K562 (cell line): ENCODE results near the gene HMG20B. TPM values are rescaled to one million over a fixed set of nuclear protein-coding genes. Genes with fewer than 3 reads are reported as not detected.

Experiments used
- ARID4B ChIP-seq: sonication (generic); formaldehyde crosslinking; IDR thresholded peaks from 2 replicates; pipeline ENCODE4 v1.8.0; 2022; ENCODE audit warnings: mild to moderate bottlenecking, missing genetic modification reagents
- BRCA1 ChIP-seq, 2 experiments: fragments of 450-650 bp in 1 of 2; sonication (generic) in 1 of 2; formaldehyde crosslinking in 1 of 2; IDR thresholded peaks; 2 replicates each; pipeline versions ENCODE4 v1.5.0 to v1.6.1; 2017 to 2020; ENCODE audit warnings: mild to moderate bottlenecking in 1 of 2, missing genetic modification reagents in 1 of 2
- CBFA2T2 ChIP-seq: fragments of 450-650 bp; conservative IDR thresholded peaks from 2 replicates; pipeline ENCODE4 v1.6.1; 2017; ENCODE audit warnings: mild to moderate bottlenecking
- CBFA2T3 ChIP-seq: fragments of 450-650 bp; IDR thresholded peaks from 2 replicates; pipeline ENCODE4 v1.6.1; 2017
- CBX5 ChIP-seq: IDR thresholded peaks from 2 replicates; pipeline ENCODE4 v1.6.1; 2014; ENCODE audit warnings: low read depth, borderline replicate concordance
- EHMT2 ChIP-seq: fragments of 450-650 bp; IDR thresholded peaks from 2 replicates; pipeline ENCODE4 v1.6.1; 2018; ENCODE audit warnings: antibody characterized with exemption
- EP400 ChIP-seq: fragments of 450-650 bp; IDR thresholded peaks from 2 replicates; pipeline ENCODE4 v1.6.1; 2017; ENCODE audit warnings: antibody characterized with exemption, mild to moderate bottlenecking, moderate library complexity
- FOXA1 ChIP-seq: fragments of 450-650 bp; IDR thresholded peaks from 2 replicates; pipeline ENCODE4 v1.6.1; 2016; ENCODE audit warnings: mild to moderate bottlenecking, borderline replicate concordance
- HDAC1 ChIP-seq, 2 experiments: fragments of 450-650 bp; IDR thresholded peaks; 2 replicates each; pipeline ENCODE4 v1.6.1; 2016 to 2017; ENCODE audit warnings: inconsistent platforms in 1 of 2, mild to moderate bottlenecking in 1 of 2, moderate library complexity in 1 of 2
- HLTF ChIP-seq: fragments of 450-650 bp; IDR thresholded peaks from 2 replicates; pipeline ENCODE4 v1.6.1; 2016
- HMG20B ChIP-seq: fragments of 250-450 bp; sonication (Bioruptor Pico); IDR thresholded peaks from 2 replicates; pipeline ENCODE4 v1.5.0; 2021; ENCODE audit warnings: mild to moderate bottlenecking
- JUN ChIP-seq, 2 experiments: sonication (generic) in 1 of 2; formaldehyde crosslinking in 1 of 2; IDR thresholded peaks; 2 replicates each; pipeline versions ENCODE4 v1.6.1 to v1.8.0; 2012 to 2022; ENCODE audit warnings: borderline replicate concordance in 2 of 2, mild to moderate bottlenecking in 2 of 2, improper control_type of control experiment in 1 of 2, low read depth in 1 of 2, low read length in 1 of 2, missing genetic modification reagents in 1 of 2
- LARP7 ChIP-seq: fragments of 450-650 bp; IDR thresholded peaks from 2 replicates; pipeline ENCODE4 v1.6.1; 2016
- LEF1 ChIP-seq: fragments of 450-650 bp; IDR thresholded peaks from 2 replicates; pipeline ENCODE4 v1.6.1; 2016; ENCODE audit warnings: mild to moderate bottlenecking
- MECOM ChIP-seq: fragments of 250-450 bp; sonication (Bioruptor Pico); IDR thresholded peaks from 2 replicates; pipeline ENCODE4 v1.8.0; 2022; ENCODE audit warnings: inconsistent platforms
- MTF1 ChIP-seq: fragments of 250-450 bp; sonication (Bioruptor Pico); IDR thresholded peaks from 2 replicates; pipeline ENCODE4 v1.9.0; 2021; ENCODE audit warnings: moderate library complexity, mild to moderate bottlenecking, inconsistent platforms, borderline replicate concordance
- NBN ChIP-seq: fragments of 450-650 bp; IDR thresholded peaks from 2 replicates; pipeline ENCODE4 v1.6.1; 2016; ENCODE audit warnings: low read depth, mild to moderate bottlenecking
- PTBP1 ChIP-seq: fragments of 200-400 bp; formaldehyde crosslinking; IDR thresholded peaks from 2 replicates; pipeline ENCODE4 v1.6.1; 2017; ENCODE audit warnings: low read depth, low read length
- RAD21 ChIP-seq, 2 experiments: fragments of 250-450 bp in 1 of 2; fragments of 450-650 bp in 1 of 2; sonication (Bioruptor Pico) in 1 of 2; formaldehyde crosslinking in 1 of 2; IDR thresholded peaks in 1 of 2; conservative IDR thresholded peaks in 1 of 2; 2 replicates each; pipeline versions ENCODE4 v1.4.0 to v1.8.0; 2020 to 2022; ENCODE audit warnings: mild to moderate bottlenecking in 2 of 2, moderate library complexity in 1 of 2
- RUNX1 ChIP-seq: sonication (generic); IDR thresholded peaks from 2 replicates; pipeline ENCODE4 v1.6.1; 2016; ENCODE audit warnings: antibody characterized with exemption, low read depth
- SNIP1 ChIP-seq: fragments of 450-650 bp; IDR thresholded peaks from 2 replicates; pipeline ENCODE4 v1.7.1; 2017; ENCODE audit warnings: low read depth, mild to moderate bottlenecking
- TAF1 ChIP-seq: IDR thresholded peaks from 2 replicates; pipeline ENCODE4 v1.6.1; 2011; ENCODE audit warnings: mild to moderate bottlenecking, low read length, moderate library complexity; ENCODE audit not compliant: insufficient read depth, control insufficient read depth, severe bottlenecking; ENCODE audit errors: extremely low read depth
- ZBTB17 ChIP-seq: fragments of 450-650 bp; formaldehyde crosslinking; IDR thresholded peaks from 2 replicates; pipeline ENCODE4 v1.4.0; 2020; ENCODE audit warnings: mild to moderate bottlenecking
- ZNF124 ChIP-seq: sonication (generic); formaldehyde crosslinking; IDR thresholded peaks from 2 replicates; pipeline ENCODE4 v1.8.1; 2022; ENCODE audit warnings: missing genetic modification reagents
- ZNF263 ChIP-seq: sonication (generic); formaldehyde crosslinking; IDR thresholded peaks from 2 replicates; pipeline ENCODE4 v1.8.0; 2022; ENCODE audit warnings: mild to moderate bottlenecking, missing genetic modification reagents, borderline replicate concordance
- ZNF431 ChIP-seq: sonication (generic); formaldehyde crosslinking; IDR thresholded peaks from 2 replicates; pipeline ENCODE4 v1.8.0; 2022; ENCODE audit warnings: mild to moderate bottlenecking, missing genetic modification reagents
- ZNF696 ChIP-seq: fragments of 250-450 bp; sonication (Bioruptor Pico); conservative IDR thresholded peaks from 2 replicates; pipeline ENCODE4 v1.4.0; 2020; ENCODE audit warnings: mild to moderate bottlenecking, moderate library complexity
- polyA plus RNA-seq, 8 experiments: library from polyadenylated mRNA; depleted of rRNA in 4 of 8; stranded (reverse) in 5 of 8; unstranded in 3 of 8; fragments of >200 nt; fragmentation: Nextera tagmentation in 2 of 8; fragmentation: Illumina TruSeq in 1 of 8; extraction: Ambion mirVana in 2 of 8; extraction: Trizol in 1 of 8; gene quantifications; 2 replicates each; pipeline versions ENCODE4 v1.2.1 to v1.2.3, GENCODE V29; 2011 to 2014; ENCODE audit warnings: inconsistent platforms in 1 of 8, missing spikeins in 1 of 8
- total RNA-seq, 7 experiments: library from RNA; depleted of rRNA in 6 of 7; stranded (reverse); fragments of >200 nt in 6 of 7; fragmentation: Illumina TruSeq in 2 of 7; extraction: Trizol in 2 of 7; gene quantifications; 2 replicates each; pipeline versions ENCODE4 v1.2.1 to v1.2.3, GENCODE V29; 2011 to 2021; ENCODE audit warnings: low replicate concordance in 1 of 7
- TF ChIP-seq, protein P1 (sequence below), 2 experiments: fragments of 450-650 bp in 1 of 2; sonication (generic) in 1 of 2; formaldehyde crosslinking; conservative IDR thresholded peaks; 2 replicates each; pipeline versions ENCODE4 v1.4.0 to v1.8.1; 2020 to 2022; ENCODE audit warnings: mild to moderate bottlenecking in 1 of 2, missing genetic modification reagents in 1 of 2

Gene HMG20B
- total and polyA plus RNA-seq, 9 of the 15 experiments (the other 6 are each of a cell fraction or from before 2014, with no cell fraction given), result 0.35 to 172 (median 38.6) TPM

- TF ChIP-seq SNIP1, result no peak
- TF ChIP-seq EP400, result no peak; the same call in 1 of the 2 replicates
- TF ChIP-seq LEF1, result no peak
- peak; percentile 63; the same call in 1 of the 2 replicates for TF ChIP-seq NBN
- TF ChIP-seq FOXA1, result no peak
- TF ChIP-seq, protein P1, sequence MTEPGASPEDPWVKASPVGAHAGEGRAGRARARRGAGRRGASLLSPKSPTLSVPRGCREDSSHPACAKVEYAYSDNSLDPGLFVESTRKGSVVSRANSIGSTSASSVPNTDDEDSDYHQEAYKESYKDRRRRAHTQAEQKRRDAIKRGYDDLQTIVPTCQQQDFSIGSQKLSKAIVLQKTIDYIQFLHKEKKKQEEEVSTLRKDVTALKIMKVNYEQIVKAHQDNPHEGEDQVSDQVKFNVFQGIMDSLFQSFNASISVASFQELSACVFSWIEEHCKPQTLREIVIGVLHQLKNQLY (CRISPR knock-in tag; conservative IDR thresholded peaks at IDR 0.05), result 0 out of 4 replicates have a peak, but pooled peaks of 1 of the 2 experiments have one; percentile 9
- no peak for TF ChIP-seq ARID4B
- no peak for TF ChIP-seq RUNX1
- TF ChIP-seq CBFA2T3, result no peak
- no peak for TF ChIP-seq JUN (IDR thresholded peaks at IDR 0.05; ENCODE audit: borderline replicate concordance, low read depth, low read length)
- TF ChIP-seq JUN (CRISPR knock-in tag; IDR thresholded peaks at IDR 0.05; ENCODE audit: borderline replicate concordance), result no peak
- TF ChIP-seq ZNF431, result 0 out of 2 replicates have a peak, but pooled peaks have one; percentile 37
- no peak for TF ChIP-seq ZNF124 (CRISPR knock-in tag)
- TF ChIP-seq HDAC1 (IDR thresholded peaks at IDR 0.05), result peak in 1 of 2 experiments; percentile 25; a peak in 1 of 4 replicates
- no peak for TF ChIP-seq PTBP1
- TF ChIP-seq BRCA1 (IDR thresholded peaks at IDR 0.05), result no peak
- TF ChIP-seq BRCA1 (CRISPR knock-in tag; IDR thresholded peaks at IDR 0.05), result no peak
- no peak for TF ChIP-seq ZNF696
- no peak for TF ChIP-seq CBX5
- no peak for TF ChIP-seq MECOM (CRISPR knock-in tag)
- no peak for TF ChIP-seq ZBTB17 (CRISPR knock-in tag)
- TF ChIP-seq RAD21 (CRISPR knock-in tag; conservative IDR thresholded peaks at IDR 0.05 in 1 of 2, IDR thresholded peaks at IDR 0.05 in 1 of 2), result no peak
- TF ChIP-seq TAF1, result no peak
- TF ChIP-seq CBFA2T2, result no peak
- TF ChIP-seq MTF1 (CRISPR knock-in tag), result no peak
- TF ChIP-seq EHMT2, result no peak
- no peak for TF ChIP-seq HMG20B (CRISPR knock-in tag)
- TF ChIP-seq ZNF263 (CRISPR knock-in tag), result no peak
- peak; percentile 79; the same call in 1 of the 2 replicates for TF ChIP-seq LARP7
- TF ChIP-seq HLTF, result peak; percentile 74
Measured at GRCh38 chr19:3605770-3606169, 33.0 kb downstream of the HMG20B start (continued).
